Endothelial cell of hepatic sinusoid (primary cell): ENCODE data around the gene CCDC195.
"Not testable (repeated sequence)": the region's sequence is repeated elsewhere in the genome, so short reads cannot be mapped to it uniquely, and the experiment has no call there.

ENCODE experiments used
- in situ Hi-C: cut with HindIII; loops from 2 replicates; pipeline ENCODE4 v1.10.0; 2017; ENCODE audit warnings: low sequenced_read_pairs

Gene CCDC195

GRCh38 chr2:224691563-224691962 is 24.6 kb downstream of the CCDC195 start:
- in situ Hi-C loops, result no loop called here

- in situ Hi-C loops, result no loop called here
These were observed 25.3 kb downstream of the CCDC195 start for GRCh38 chr2:224690868-224691267.

GRCh38 chr2:224689539-224689938 is 26.6 kb downstream of the CCDC195 start:
- in situ Hi-C loops, result no loop called here

GRCh38 chr2:224688997-224689396 is 27.2 kb downstream of the CCDC195 start:
- in situ Hi-C loops, result no loop called here

GRCh38 chr2:224687156-224687555 is 29.0 kb downstream of the CCDC195 start:
- in situ Hi-C loops, result no loop called here

GRCh38 chr2:224685121-224685520 is 31.0 kb downstream of the CCDC195 start:
- in situ Hi-C loops, result no loop called here

- in situ Hi-C loops, result no loop called here
These were observed 34.0 kb downstream of the CCDC195 start for GRCh38 chr2:224682134-224682533.

GRCh38 chr2:224671731-224672130 is 44.4 kb downstream of the CCDC195 start:
- in situ Hi-C loops, result no loop called here

GRCh38 chr2:224670203-224670602 is 46.0 kb downstream of the CCDC195 start:
- in situ Hi-C loops, result no loop called here

GRCh38 chr2:224669449-224669848 is 46.7 kb downstream of the CCDC195 start:
- in situ Hi-C loops, result no loop called here

GRCh38 chr2:224668123-224668909 is 47.8 kb downstream of the CCDC195 start:
- in situ Hi-C loops, result no loop called here

GRCh38 chr2:224666951-224667553 is 49.1 kb downstream of the CCDC195 start:
- in situ Hi-C loops, result no loop called here

- in situ Hi-C loops, result not testable (repeated sequence)
These were observed 52.8 kb downstream of the CCDC195 start for GRCh38 chr2:224663322-224663721.

GRCh38 chr2:224661708-224662107 is 54.5 kb downstream of the CCDC195 start:
- in situ Hi-C loops, result not testable (repeated sequence)

- in situ Hi-C loops, result no loop called here
These were observed 56.5 kb downstream of the CCDC195 start for GRCh38 chr2:224659714-224660113.

GRCh38 chr2:224658780-224659405 is 57.3 kb downstream of the CCDC195 start:
- in situ Hi-C loops, result no loop called here

- in situ Hi-C loops, result no loop called here
These were observed 58.8 kb downstream of the CCDC195 start for GRCh38 chr2:224657349-224657748.

GRCh38 chr2:224655006-224655537 is 61.1 kb downstream of the CCDC195 start:
- in situ Hi-C loops, result no loop called here
